ENCODE measurements around the gene CHSY3.

GRCh38 chr5:130055572-130055971 lies 151.3 kb downstream of the CHSY3 start:
- TF ChIP-seq CTCF (IDR thresholded peaks at IDR 0.05; ENCODE audit: low read depth, low read length, missing input control) (no peak), RXRA (IDR thresholded peaks at IDR 0.05) (no peak), GABPA (IDR thresholded peaks at IDR 0.05 in 1 of 2, conservative IDR thresholded peaks at IDR 0.05 in 1 of 2) (no peak), REST (IDR thresholded peaks at IDR 0.05) (no peak)

All from liver (tissue), 3 donors.